GM19351 (cell line): ENCODE results near the gene PUDP.
A peak's percentile ranks its signal among the peaks of the same experiment; 100 is the strongest.
"Not testable (repeated sequence)": the region's sequence is repeated elsewhere in the genome, so short reads cannot be mapped to it uniquely, and the experiment has no call there.

Source experiments
- ATAC-seq: cut with Tn5 transposase; IDR thresholded peaks from one replicate; pipeline ENCODE4 v1.9.1; 2021; ENCODE audit warnings: mild to moderate bottlenecking, moderate library complexity; ENCODE audit not compliant: unreplicated experiment

PUDP gene

DNA sequence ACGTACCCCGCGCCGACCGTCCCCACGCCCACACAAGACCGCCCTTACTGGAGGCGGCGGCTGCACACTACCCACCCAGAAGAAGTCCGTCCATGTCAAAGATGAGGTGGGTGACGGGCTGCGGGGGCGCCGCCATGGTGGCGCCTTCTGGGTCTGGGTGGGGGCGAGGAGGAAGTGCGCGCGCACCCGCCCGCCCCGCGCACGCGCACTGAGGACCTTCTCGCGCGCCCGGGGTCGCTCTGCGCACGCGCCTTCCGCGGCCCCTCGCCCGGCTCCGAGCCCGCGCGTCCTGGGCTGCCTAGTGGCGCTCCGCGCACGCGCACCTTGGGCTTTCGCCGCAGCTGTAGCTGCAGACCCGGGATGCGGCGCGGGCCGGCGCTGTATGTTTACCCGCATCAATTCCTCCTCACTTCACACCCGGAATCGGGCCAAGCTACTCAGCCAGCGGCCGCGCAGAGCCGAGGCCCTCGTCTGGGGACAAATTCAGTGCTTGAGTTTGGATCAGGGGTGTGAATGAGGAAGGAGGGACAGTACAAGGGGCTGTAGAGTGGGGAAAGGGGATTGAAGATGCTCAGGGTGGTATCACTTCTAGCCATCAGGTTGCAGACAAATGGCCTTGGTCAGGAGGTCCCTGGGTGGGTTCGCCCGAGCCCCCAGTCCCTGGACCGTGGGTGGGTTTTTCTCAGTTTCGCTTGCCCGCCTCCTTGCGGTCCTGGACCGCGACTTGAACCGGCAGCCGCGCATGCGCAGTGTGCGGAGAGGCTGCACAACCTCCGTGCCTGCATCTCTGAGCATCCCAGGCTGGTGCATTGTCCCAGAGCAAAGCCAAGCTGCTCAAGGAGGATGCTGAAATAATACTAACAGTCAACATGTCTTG, at the start of gene PUDP:
Gene PUDP, minus strand, starts transcription at position 176 of the 877 bp plus-strand sequence. Its CDS starts 40 bp downstream, at position 136.
- peak; percentile 65 for ATAC-seq

DNA sequence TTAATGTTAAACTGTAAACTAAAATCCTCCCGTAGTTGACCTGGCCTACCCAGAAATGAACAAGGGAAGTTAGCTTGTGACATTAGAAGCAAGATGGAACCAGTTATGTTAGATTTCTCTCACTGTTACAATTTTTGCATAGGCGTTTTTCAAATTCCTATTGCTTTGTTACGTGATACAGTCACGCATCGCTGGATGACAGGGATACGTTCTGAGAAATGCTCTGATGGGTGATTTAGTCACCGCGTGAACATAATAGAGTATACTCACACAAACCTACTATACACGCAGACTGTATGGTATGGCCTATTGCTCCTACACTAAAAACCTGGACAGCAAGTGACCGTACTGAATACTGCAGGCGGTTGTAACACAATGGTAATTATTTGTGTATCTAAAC, 46.7 kb upstream of the PUDP start:
- ATAC-seq, result no peak

DNA sequence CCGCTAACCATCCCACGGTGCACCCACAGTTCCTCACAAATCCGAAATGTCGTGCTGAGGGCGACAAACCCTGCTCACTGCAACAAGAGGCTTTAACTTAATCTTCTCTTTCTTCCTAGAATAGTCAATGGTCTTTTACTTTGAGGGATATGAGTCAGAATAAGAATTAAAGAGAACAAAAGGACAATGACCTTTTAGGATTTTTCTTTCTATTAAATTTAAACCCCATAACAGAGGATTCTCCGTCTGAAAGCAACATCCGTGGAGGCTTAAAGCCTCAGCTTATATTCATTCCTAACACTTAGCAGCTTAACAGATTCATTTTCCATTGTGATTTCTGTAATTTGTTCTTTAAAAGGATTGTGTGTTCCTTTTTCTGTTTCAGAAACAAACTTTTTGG, 44.9 kb upstream of the PUDP start:
- no peak for ATAC-seq

DNA sequence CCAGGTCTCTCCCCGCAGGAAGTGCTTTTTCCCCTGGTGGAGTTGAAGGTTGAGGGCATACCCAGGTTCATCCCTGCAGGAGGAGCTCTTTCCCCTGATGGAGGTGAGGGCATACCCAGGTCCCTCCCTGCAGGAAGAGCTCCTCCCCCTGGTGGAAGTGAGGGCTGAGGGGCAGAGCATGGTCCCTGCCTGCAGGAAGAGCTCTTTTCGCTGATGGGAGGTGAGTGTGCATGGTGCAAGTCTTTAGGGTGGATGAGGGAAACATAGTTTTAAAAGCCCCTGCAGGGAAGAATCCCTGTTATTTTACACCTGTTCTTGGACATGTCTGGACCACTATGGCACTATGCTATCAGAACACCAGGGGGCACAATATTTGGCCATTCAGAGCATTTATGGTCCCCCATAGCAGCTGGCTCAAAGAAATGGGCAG, 43.7 kb upstream of the PUDP start:
- ATAC-seq, result peak; percentile 48

DNA sequence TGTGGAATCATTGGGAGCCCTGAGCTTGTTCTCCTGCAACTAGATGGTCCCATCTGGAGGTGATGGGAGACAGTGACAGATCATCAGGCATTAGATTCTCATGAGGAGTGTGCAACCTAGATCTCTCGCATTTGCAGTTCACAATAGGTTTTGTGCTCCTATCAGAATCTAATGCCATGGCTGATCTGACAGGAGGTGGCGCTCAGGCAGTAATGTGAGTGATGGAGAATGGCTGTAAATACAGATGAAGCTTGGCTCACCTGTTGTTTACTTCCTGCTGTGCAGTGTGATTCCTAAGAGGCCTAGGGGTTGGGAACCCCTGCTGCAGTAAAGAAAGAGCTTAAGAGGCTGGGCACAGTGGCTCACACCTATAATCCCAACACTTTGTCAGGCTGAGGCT, 42.2 kb upstream of the PUDP start:
- no peak for ATAC-seq

DNA sequence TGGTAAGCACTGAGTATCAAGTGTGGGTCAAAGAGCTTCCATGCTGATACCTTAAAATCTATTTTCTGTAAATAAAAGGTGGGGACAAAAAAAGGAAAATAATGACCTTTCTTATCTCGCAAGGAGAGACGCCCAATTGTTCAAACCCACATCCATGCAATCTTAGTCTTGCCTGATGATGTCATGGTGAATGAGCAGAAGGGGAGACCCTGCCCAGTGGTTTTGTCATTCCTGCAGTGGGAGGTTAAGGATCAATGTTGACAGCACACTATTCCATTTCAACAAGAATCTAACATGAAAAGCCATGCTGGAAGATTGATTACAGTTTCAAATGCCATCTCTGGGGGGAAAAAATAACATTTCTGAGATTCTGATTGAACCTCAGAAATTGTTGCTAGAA, 40.7 kb upstream of the PUDP start:
- ATAC-seq, result no peak

DNA sequence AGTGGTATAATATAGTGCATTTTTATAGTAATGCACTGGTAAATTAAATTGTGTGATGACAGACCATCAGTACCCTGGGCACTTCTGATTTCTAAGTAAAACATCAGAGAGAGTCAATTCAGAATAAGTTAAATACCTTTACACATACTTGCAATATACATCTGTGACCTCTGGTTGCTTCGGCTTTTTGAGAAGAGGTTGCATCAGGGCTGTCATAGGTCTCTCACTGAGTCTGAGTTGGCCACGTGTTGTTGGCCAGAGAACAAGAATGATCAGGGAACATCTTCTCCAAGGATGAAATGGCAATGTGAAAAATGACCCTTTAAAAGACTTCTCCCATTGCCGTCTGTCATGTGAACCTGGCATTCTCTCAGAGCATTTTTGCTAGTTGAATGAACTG, 36.9 kb upstream of the PUDP start:
- no peak for ATAC-seq

DNA sequence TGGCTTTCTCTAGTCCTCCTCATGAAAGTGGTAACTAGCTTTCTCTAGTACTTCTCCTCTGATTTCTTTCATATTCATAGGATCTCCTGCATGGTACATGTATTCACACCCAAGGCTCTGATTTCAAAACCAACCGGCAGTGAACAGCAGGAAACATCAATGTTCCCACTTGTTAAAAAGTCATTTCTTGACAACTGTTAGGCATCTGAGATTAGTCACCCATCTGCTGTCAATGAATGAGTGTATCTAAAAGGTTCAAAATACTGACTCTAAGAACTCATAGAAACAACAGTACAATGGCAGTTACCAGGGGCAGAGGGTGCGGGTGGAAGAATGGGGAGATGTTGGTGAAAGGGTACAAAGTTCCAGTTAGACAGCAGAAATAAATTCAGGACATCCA, 31.5 kb upstream of the PUDP start:
- ATAC-seq, result no peak

DNA sequence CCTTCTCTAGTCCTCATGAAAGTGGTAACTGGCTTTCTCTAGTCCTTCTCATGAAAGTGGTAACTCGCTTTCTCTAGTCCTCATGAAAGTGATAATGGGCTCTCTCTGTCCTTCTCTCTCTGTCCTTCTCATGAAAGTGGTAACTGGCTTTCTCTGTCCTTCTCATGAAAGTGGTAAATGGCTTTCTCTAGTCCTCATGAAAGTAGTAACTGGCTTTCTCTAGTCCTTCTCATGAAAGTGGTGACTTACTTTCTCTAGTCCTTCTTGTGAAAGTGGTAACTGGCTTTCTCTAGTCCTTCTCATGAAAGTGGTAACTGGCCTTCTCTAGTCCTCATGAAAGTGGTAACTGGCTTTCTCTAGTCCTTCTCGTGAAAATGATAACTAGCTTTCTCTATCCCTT, 30.9 kb upstream of the PUDP start:
- not testable (repeated sequence) for ATAC-seq

DNA sequence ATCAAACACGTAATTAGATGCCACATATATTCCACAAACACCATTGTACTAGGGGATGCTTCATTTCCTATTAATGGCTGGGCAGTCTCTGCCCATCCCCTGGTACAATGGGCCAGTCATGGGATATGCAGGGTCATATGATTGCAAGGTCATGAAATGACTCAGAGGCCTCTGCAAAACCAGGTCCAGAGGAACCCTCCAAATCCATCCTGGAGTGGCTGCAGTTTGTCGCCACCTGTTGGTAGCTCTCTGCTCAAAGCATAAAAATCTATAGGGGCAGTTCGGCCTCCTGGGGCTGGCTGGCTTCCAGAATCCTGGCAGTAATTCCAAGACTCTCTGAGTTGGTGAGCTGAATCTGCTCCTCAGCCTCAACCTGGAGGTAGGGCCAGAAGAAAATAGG, 22.9 kb upstream of the PUDP start:
- no peak for ATAC-seq

DNA sequence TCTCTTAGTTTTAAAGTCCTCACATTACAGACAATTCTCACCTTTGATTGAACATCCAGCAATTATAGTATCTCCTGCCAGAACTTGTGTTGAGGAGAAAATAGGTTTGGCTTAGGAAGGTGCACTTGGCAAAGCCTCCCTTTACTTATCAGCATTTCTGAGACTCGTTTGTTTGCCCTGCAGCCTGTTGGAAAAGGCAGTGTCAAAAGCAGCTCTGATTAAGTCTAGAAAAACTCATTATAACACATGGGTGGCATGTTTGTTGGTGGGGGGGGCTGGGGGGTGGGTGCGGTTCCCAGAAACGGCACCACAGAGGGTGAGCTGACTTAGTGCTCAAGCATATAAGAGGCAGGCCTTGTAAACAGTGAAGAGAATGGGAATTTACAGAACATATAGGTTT, 21.7 kb upstream of the PUDP start:
- ATAC-seq, result no peak

DNA sequence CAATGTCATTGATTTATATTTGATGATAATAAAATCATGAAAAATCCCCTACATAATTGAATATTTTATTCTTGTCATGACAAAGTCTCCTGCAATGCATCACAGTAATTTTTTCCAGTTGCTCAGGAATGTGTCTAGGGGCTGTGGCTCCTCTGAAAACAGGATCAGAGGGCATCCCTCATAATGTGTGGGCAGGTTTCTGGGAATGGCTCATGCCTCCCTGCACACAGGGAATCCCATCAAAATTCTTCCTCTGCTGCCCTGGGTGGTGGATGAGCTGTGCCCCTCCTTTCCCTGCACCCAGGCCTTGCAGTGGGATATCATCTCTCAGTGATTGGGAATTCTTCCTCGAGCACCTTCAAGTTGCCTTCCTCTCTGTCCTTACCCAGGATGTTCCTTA, 20.4 kb upstream of the PUDP start:
- ATAC-seq, result no peak

DNA sequence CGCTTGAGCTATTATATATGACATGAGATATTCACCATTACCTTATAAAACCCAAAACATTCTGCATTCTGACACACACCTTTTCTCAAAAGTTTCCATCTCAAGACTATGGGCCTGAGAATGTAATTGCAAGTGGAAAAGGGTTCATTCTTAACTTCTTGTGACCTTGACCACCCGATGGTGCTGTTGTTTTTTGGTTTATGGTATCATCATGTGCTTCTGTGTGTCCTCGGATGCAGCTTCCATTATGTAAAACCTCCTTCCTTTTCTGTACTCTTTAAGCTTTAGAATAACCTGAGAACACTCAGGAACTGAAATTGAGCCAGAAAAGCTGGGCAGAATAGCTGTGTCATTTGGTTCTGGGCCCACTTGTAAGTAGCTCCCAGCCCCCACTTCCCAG, 16.2 kb upstream of the PUDP start:
- ATAC-seq, result peak; percentile 49

DNA sequence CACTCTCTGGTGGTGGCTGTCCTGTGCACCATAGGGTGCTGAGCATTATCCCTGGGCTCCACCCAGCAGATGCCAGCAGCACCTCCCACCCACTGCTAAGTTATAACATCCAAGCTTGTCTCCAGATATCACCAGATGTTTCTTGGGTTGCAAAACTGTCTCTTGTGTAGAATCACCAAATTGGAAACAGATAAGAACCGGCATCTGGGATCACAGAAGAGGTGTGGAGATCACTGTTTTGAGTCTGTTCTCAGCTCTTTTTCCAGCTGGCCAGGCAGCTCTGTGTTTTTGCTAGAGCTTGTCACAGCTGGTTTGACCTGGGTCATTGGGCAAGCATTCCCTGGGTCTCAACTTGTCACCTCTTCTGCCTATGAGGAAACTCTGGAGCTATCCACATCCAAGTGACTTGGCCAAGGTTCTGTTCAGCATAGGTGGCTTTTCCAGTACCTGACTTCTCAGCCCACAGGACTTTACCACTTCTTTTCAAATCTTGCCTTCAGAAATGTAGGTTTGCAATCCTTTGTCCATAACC, 15.3 kb upstream of the PUDP start:
- no peak for ATAC-seq

DNA sequence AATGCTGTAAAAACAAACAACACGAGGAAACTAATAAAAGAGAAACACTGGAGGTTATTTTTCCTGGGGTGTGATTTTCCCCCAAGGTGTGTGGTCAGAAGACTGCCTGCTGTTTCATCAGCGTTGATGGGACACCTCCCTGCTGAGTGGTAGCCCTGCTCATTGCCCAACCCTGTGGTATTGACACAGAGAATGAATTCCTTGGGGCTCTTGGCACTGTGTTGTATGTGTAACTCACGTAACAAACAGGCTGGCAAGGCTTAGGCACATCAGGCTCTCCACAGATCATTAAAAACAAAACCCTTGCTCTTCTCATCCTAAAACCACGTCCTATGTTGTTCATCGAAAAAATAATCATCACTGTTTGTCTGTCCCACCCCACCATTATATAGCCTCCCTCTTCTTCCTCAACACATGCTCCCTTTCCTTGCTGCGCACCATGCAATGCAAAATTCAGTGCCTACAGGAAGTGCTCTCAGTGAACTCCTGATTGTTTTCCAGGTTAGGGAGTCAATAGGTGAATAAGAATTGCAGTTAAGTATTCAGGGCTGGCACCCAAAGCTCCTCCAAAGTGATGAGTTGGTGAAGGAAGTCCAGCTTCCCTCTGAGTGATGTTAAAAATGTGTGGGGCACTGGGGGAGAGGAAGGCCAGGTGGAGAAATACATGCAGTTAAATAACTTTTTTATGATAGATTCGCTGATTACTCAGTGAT, 11.4 kb upstream of the PUDP start:
- no peak for ATAC-seq

DNA sequence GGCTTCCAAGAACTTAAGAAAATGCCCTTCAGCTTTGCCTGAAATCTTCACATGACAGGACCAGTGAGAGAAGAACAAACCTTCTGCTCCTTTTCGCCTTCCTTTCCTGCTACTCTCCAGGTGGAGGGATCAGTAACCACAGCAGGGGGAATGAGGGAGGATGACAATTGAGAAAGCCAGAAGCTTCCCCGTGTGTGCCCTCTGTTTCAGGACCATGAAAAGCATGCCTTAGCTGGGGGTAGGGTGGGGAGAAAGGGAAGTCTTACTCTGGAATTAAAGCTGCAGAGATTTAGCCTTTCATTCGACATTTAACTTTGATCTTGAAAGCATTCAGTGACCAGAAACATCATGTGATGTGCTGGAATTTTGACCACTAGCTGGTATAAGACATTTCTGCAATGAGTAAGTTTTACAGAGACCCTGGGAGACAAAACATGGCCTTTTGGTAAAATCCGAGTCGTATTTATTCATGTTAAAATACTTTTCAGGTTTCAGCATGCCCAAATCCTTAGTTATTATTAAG, 10.6 kb upstream of the PUDP start:
- ATAC-seq, result no peak

DNA sequence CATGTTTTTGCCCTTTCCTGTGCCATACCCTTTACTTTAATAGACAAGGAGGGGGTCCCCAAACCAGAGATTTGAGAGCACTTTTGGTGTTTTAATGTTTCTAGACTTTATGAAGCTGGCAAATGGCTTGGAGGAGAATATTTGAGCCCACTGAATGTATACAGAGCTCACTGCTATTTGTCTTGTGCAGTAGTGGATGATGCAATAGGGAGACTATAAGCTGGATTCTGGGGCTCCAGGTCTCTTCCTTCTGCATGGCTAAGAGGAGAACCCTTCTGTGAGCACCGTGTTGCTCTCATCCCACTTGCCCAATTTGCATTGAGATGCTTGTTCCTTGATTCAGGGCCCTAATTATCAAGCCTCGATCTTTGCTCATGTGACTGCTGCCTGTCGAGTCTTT, 8.9 kb upstream of the PUDP start:
- no peak for ATAC-seq

DNA sequence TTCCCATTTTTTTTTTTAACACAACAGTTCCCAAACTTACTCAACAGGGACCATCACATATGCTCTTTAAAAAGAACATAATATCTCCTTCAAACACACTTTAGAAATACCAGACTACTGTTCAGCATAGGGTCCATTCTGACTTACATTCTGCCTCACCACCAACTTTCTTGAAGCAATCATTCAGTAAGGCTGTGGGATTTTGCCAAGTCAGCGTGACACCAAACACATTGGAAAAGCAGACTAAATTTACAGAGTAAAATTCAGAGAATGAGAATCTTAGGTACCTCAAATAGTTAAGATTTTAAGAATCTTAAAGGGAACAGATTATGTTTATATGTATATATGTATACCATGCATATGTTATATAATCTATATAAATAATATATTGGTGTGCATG, 7.2 kb upstream of the PUDP start:
- ATAC-seq, result no peak

DNA sequence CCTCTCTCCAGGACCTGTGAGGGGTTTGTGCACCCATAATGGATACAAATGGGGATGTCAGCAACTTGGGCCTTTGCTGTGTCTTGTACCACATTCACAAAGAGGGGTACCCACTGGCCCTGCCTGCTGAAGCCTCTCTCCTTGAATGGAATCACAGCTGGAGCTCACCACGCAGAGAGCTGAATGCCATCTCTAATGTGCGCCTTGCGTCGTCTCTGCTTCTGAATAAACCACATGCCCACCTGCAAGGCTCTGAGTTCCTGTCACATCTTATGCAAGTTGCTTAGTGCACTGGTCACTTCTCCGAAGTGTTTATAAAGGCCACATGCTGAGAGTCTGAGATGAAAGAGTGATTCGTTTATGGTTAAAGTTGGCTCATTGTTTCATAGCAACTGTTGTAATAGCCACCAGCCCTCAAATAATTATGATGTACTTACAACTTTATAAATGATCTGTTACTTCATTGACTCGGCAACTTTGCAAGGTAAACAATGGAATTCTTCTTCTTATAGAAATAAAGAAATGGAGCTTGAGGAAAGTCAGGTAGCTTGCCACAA, 6.2 kb upstream of the PUDP start:
- ATAC-seq, result no peak

DNA sequence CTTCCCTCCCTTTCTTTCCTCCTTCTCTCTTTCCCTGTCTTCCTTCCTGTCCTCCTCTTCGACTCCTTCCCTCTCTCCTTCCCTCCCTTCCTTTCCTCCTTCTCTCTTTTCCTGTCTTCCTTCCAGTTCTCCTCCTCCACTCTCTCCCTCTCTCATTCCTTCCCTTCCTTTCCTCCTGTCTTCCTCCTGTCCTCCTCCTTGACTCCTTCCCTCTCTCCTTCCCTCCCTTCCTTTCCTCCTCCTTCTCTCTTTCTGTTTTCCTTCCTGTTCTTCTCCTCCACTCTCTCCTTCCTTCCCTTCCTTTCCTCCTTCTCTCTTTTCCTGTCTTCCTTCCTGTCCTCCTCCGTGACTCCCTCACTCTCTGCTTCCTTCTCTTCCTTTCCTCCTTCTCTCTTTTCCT, 5.3 kb upstream of the PUDP start:
- ATAC-seq, result no peak

DNA sequence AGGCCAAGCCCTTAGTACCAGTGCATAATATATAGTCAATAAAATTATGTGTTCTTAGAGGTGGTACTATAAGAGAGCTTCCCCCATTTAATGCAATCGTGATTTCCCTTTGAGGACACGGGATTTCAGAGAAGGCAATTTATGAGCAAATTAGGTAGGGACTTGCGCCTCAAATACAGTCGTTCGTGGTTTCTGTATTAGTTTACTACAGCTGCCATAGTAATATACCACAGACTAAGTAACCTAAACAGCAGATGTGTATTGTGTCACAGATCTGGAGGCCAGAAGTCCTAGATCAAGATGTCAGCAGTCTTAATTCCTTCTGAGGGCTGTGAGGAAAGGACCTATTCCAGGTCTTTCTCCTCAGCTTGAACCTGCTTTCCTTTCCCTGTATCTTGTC, 1.5 kb upstream of the PUDP start:
- ATAC-seq, result peak; percentile 32
